Transverse colon (tissue), 4 donors: ENCODE data around the gene UPK1B. TPM values are rescaled to one million over a fixed set of nuclear protein-coding genes. Genes with fewer than 3 reads are reported as not detected.

Experiments used
- DNase-seq: peaks from one replicate; pipeline ENCODE4 v3.0.0-alpha.2; 2019
- H3K27ac ChIP-seq, 4 donors: fragments of 200-600 bp; sonication (generic); 2 replicates each; pipeline ENCODE4 v1.5.1; 2016 to 2018; ENCODE audit warnings: inconsistent platforms in 4 of 4
- H3K27me3 ChIP-seq: fragments of 200-600 bp; sonication (generic); 2 replicates; pipeline ENCODE4 v1.5.1; 2017; ENCODE audit warnings: inconsistent platforms
- H3K36me3 ChIP-seq, 4 donors: fragments of 200-600 bp; sonication (generic); 2 replicates each; pipeline ENCODE4 v1.5.1; 2017 to 2019; ENCODE audit warnings: inconsistent platforms in 4 of 4
- H3K4me1 ChIP-seq, 4 donors: fragments of 200-600 bp; sonication (generic); 2 replicates each; pipeline ENCODE4 v1.5.1; 2017 to 2020; ENCODE audit warnings: inconsistent platforms in 4 of 4
- H3K4me3 ChIP-seq, 4 donors: fragments of 200-600 bp; sonication (generic); 1 replicate in 1 of 4; 2 replicates in 3 of 4; pipeline versions ENCODE4 v1.5.1 to v1.6.1; 2017 to 2019; ENCODE audit warnings: inconsistent platforms in 4 of 4
- H3K9me3 ChIP-seq, 2 donors: fragments of 200-600 bp; sonication (generic); 2 replicates each; pipeline ENCODE4 v1.5.1; 2017 to 2019; ENCODE audit warnings: inconsistent platforms in 2 of 2
- EP300 ChIP-seq: sonication (generic); formaldehyde crosslinking; IDR thresholded peaks from one replicate; pipeline ENCODE4 v1.6.1; 2017; ENCODE audit warnings: antibody characterized with exemption, low read depth
- POLR2A ChIP-seq: fragments of 450-650 bp; IDR thresholded peaks from one replicate; pipeline ENCODE4 v1.6.1; 2016; ENCODE audit warnings: antibody characterized with exemption, mild to moderate bottlenecking, moderate library complexity
- POLR2AphosphoS5 ChIP-seq, 3 donors: sonication (generic); formaldehyde crosslinking; IDR thresholded peaks; one replicate each; pipeline ENCODE4 v1.6.1; 2016; ENCODE audit warnings: antibody characterized with exemption in 3 of 3
- WGBS, 2 donors: methylation state at CpG; one replicate each; pipeline ENCODE4 v1.1.5; 2018; ENCODE audit warnings: low coverage in 1 of 2; 5-methylcytosine and 5-hydroxymethylcytosine counted together
- in situ Hi-C, 4 donors: fragments of 200-750 bp; cut with MboI; loops; one replicate each; pipeline versions ENCODE4 v1.15.0 to v1.15.1; 2017; ENCODE audit warnings: low sequenced_read_pairs in 3 of 4, low pct_ligation_motif_present in 1 of 4, low pct_unique_long_range_greater_than_20kb in 1 of 4
- intact Hi-C: fragments of 100-400 bp; cut with DNase I; formaldehyde crosslinking; loops from one replicate; pipeline ENCODE4 v1.15.1; 2023; ENCODE audit warnings: low total_unique reads
- total RNA-seq, 4 donors: library from RNA; depleted of rRNA; stranded (reverse); fragments of >200 nt; gene quantifications; one replicate each; pipeline ENCODE4 v1.1.0, GENCODE V29; 2016
- TF ChIP-seq, protein P1 (sequence below), 5 experiments: fragments of 200-600 bp in 3 of 5; fragments of 450-650 bp in 2 of 5; sonication (generic) in 3 of 5; IDR thresholded peaks; 1 replicate in 2 of 5; 2 replicates in 3 of 5; pipeline ENCODE4 v1.5.1; 2016 to 2017; ENCODE audit warnings: antibody characterized with exemption in 5 of 5, inconsistent platforms in 3 of 5, mild to moderate bottlenecking in 2 of 5, moderate library complexity in 1 of 5

Gene UPK1B
- total RNA-seq, 4 donors from 2014 or later, result 0.95 TPM; not detected in 3

DNA sequence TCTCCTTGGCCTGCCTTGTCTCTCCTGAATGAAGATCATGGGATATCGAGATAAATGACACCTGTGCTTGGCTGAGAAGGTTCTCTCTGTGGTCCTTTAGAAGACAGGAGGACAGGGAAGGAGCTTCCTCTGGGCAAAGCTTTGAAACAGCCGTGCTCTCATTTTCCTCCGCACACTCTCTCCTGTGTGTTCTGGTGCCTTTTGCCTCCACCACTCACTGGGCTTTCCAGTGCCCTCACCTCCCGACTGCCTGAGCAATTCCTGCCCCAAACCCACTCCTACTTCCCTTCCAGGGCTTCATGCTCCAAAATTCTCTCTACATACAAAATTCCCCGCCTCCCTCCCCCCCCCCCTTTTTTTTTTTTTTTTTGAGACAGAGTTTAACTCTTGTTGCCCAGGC lies 32.3 kb downstream of the UPK1B start:
- in situ Hi-C loops, result no loop called here
- H3K9me3 ChIP-seq, result no peaks in the 10 kb centered on the region

DNA sequence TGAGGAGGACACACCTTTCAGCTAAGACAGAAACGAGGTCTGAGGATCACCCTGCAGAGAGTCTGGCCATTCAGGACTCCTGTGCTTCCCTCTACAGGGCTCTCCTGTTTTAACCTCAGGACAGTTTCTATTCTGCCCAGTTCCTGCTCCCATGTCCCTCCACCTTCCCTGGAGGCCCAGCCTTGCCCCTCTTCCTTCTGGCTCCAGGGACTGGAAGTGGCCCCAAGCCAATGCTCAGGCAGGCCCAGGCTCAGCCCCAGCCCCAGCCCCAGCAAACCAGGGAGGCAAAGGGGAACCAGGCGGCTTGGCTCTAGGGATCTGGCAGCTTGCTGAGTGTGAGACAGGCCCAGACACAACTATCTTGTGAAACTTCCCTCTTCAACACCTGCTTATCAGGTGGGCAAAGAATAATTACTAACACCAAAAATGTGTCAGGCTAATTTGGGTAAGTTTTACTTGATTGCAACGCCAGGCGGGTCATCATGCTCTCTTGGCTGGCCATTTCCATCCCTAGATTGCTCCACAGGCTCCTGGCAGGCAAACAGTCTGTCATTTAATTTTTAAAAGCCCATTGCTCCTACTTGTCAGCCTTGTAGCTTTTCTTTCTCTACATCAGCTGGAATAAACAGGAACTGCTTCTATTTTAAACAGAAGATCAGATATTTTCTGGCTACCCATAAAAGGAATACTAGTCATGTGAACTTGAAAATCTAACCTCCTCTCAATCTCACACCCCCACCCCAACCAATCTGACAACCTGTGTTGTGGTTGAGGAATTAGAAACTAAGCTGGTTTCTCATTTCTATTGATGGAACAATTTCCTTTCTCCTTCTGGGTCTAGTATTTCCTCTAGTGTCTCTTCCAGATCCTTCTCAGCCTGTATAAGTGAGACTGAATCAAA lies 33.5 kb downstream of the UPK1B start:
- WGBS, 2 donors, result 84% methylated on average over 4 of the region's 4 CpGs; no CpG with 5 or more reads in 1 of the 2 donors
- intact Hi-C loops (no loop called here), in situ Hi-C loops (no loop called here)
- H3K36me3 ChIP-seq, result peaks cover 0 to 18% (median 3%) of the 10 kb centered on the region in 4 donors
- no peaks in the 10 kb centered on the region for H3K27me3 ChIP-seq
- peaks cover 0 to 9% (median 1%) of the 10 kb centered on the region in 4 donors for H3K4me1 ChIP-seq
- no peak for DNase-seq
- H3K27ac ChIP-seq, result no peak overlapping the region
- no peaks in the 10 kb centered on the region for H3K9me3 ChIP-seq
- TF ChIP-seq POLR2AphosphoS5 (IDR thresholded peaks at IDR 0.05) (no peak), EP300 (no peak), POLR2A (no peak)
- TF ChIP-seq, protein P1, sequence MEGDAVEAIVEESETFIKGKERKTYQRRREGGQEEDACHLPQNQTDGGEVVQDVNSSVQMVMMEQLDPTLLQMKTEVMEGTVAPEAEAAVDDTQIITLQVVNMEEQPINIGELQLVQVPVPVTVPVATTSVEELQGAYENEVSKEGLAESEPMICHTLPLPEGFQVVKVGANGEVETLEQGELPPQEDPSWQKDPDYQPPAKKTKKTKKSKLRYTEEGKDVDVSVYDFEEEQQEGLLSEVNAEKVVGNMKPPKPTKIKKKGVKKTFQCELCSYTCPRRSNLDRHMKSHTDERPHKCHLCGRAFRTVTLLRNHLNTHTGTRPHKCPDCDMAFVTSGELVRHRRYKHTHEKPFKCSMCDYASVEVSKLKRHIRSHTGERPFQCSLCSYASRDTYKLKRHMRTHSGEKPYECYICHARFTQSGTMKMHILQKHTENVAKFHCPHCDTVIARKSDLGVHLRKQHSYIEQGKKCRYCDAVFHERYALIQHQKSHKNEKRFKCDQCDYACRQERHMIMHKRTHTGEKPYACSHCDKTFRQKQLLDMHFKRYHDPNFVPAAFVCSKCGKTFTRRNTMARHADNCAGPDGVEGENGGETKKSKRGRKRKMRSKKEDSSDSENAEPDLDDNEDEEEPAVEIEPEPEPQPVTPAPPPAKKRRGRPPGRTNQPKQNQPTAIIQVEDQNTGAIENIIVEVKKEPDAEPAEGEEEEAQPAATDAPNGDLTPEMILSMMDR (IDR thresholded peaks at IDR 0.05), result no peak
- no peak overlapping the region for H3K4me3 ChIP-seq

More for the DNA sequence above, 32.3 kb downstream of the UPK1B start:
- TF ChIP-seq, protein P1 (IDR thresholded peaks at IDR 0.05), result no peak
- no peak for TF ChIP-seq EP300
- TF ChIP-seq POLR2A, result no peak
- no peak for TF ChIP-seq POLR2AphosphoS5 (IDR thresholded peaks at IDR 0.05)
- Histone ChIP-seq H3K36me3 (peaks cover 0 to 9% (median 3%) of the 10 kb centered on the region in 4 donors), H3K4me3 (no peak overlapping the region), H3K4me1 (peaks cover 0 to 3% (median 1%) of the 10 kb centered on the region in 4 donors), H3K27me3 (no peaks in the 10 kb centered on the region), H3K27ac (no peak overlapping the region)
- intact Hi-C loops, result no loop called here
- 73 to 76% methylated on average over 2 to 5 of the region's 5 CpGs for WGBS, 2 donors
- DNase-seq, result no peak

DNA sequence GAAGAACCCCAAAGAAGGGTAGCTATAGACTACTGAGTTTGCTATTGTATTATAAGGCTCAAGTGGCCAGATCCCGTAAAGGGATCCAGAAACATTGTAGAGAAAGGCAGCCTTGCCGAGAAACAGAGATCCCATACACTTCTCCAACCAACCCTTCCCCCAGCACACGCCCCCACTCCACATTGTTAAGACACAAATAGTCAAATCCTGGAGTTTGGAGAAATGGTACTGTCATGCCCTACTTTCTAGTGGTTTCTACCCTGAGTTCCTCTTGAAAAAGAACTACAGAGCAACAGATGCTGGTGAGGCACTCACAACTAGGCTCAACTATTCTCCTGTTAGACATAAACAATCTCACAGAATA lies 34.1 kb downstream of the UPK1B start:
- DNase-seq, result no peak
- intact Hi-C loops (no loop called here), in situ Hi-C loops (no loop called here)
- peaks cover 0 to 25% (median 5%) of the 10 kb centered on the region in 4 donors for H3K36me3 ChIP-seq
- WGBS, 2 donors, result 92 to 94% methylated on average over 3 of the region's 3 CpGs
- H3K27ac ChIP-seq, result no peak overlapping the region
- H3K4me3 ChIP-seq, result no peak overlapping the region
- TF ChIP-seq POLR2AphosphoS5 (IDR thresholded peaks at IDR 0.05), result no peak
- TF ChIP-seq, protein P1 (IDR thresholded peaks at IDR 0.05), result no peak
- TF ChIP-seq POLR2A, result no peak
- TF ChIP-seq EP300, result no peak
- peaks cover 0 to 9% (median 1%) of the 10 kb centered on the region in 4 donors for H3K4me1 ChIP-seq
- no peaks in the 10 kb centered on the region for H3K9me3 ChIP-seq
- no peaks in the 10 kb centered on the region for H3K27me3 ChIP-seq

DNA sequence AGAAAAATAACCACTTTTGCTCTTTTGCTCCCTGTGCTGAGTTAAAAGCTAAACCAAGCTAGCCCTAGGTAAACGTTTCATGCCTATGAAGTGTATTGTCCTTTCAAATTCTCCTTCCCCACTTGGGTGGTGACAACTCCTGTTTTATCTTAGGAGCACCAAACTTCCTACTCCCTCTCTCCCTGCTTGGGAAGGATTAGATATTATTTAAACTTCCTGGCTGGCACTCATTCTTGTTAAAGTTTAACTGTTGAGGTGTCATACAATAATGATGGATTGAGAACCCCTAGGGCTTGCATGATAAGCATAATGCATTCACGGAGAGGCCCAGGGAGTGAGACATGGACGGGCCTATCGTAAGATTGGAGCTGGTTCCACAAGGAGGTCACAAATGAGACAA lies 37.8 kb downstream of the UPK1B start:
- no peak for DNase-seq
- intact Hi-C loops, result no loop called here
- Histone ChIP-seq H3K27ac (no peak overlapping the region), H3K36me3 (peaks cover 0 to 59% (median 16%) of the 10 kb centered on the region in 4 donors), H3K4me1 (peaks cover 0 to 6% (median 1%) of the 10 kb centered on the region in 4 donors), H3K9me3 (no peaks in the 10 kb centered on the region), H3K27me3 (no peaks in the 10 kb centered on the region), H3K4me3 (no peak overlapping the region)
- in situ Hi-C loops, result no loop called here
- WGBS, 2 donors, result 29 to 54% methylated on average over 4 of the region's 4 CpGs
- TF ChIP-seq EP300 (no peak), POLR2A (no peak), POLR2AphosphoS5 (IDR thresholded peaks at IDR 0.05) (no peak)
- TF ChIP-seq, protein P1 (IDR thresholded peaks at IDR 0.05), result no peak
